Activated CD4-positive, alpha-beta T cell treated with anti-CD3 and anti-CD28 coated beads, Interleukin-10, Interleukin-2, amounts not matched to agents 100 ng/mL and 50 ng/mL, durations not matched to agents 16 hours and 8 hours (primary cell): ENCODE measurements around the gene PTPRK.
A peak's percentile ranks its signal among the peaks of the same experiment; 100 is the strongest.
"Not testable (repeated sequence)": the region's sequence is repeated elsewhere in the genome, so short reads cannot be mapped to it uniquely, and the experiment has no call there.

Experiments
- DNase-seq: peaks from one replicate; pipeline ENCODE4 v3.0.0-alpha.2; 2020

Gene PTPRK

DNA sequence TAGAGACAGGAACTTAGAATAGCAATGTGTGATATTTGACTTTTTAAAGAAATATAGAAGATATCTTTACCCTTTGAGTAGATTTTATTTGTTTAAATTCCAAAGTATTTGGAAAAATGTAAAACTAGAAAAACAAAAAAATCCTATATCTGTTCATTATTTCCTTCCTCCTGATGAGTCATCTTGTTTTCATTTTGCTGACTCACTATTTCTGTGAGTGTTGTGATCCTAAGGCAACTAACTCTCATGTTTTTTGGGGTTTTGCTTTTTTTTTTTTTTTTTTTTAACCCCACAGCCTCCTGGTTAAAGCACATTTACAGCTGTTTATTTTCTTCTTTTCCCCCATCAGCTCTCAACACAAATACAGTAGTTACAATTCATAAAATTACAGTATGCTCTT lies 581.7 kb downstream of the PTPRK start:
- DNase-seq: peak; percentile 70

DNA sequence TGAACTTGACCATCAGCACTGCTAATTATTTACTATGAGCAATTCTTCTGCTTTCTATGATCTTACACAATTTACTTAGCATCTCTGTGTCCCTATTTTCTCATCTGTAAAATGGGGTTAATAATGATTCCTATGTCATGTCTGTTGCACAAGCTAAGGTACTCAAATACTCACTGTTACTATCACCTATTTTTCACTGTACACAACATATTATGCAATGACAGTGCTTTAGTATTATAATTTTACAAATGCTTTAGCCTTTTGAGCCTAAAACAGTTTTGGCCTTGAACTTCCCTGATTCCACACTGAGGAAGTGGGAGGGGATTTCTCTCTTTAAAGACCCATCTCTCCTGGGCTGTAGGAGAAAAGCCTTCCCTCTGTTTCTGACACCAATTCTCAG lies 582.7 kb downstream of the PTPRK start:
- no peak for DNase-seq

DNA sequence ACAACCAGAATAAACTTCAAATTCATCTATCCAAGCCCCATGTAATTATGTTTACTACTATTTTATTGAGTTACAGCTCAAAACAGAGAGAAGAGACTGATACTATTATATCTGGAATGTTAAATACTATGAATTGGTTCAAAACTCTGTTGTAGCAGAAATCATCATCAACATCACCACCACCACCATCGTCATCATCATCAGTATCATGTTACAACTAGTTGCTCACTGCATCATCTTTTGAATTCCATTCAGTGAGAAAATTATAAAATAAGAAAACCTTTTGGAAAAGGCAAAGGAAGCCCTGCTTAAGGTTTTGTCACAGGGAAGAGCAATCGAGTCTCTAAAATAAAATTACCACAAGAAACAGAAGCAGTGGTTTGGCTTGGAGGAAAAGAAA lies 583.3 kb downstream of the PTPRK start:
- no peak for DNase-seq

DNA sequence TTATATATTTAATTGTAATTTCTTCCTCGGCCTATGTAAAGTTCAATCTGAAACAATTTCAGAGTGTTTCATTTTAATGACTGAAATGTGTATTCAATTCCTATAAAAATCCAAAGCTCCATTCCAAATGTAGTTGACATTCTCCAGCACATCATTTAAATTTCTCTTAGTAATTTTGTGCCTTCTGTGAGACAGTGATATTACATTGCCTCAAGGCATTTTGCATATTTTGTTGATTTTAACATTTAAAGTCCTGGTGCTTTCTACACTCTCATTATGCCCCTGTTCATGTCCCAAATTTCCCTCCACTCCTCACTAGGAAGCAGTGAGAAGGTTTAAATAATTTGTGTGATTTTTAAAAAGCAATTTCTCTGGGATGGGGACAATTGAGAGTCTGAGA lies 585.4 kb downstream of the PTPRK start:
- no peak for DNase-seq

DNA sequence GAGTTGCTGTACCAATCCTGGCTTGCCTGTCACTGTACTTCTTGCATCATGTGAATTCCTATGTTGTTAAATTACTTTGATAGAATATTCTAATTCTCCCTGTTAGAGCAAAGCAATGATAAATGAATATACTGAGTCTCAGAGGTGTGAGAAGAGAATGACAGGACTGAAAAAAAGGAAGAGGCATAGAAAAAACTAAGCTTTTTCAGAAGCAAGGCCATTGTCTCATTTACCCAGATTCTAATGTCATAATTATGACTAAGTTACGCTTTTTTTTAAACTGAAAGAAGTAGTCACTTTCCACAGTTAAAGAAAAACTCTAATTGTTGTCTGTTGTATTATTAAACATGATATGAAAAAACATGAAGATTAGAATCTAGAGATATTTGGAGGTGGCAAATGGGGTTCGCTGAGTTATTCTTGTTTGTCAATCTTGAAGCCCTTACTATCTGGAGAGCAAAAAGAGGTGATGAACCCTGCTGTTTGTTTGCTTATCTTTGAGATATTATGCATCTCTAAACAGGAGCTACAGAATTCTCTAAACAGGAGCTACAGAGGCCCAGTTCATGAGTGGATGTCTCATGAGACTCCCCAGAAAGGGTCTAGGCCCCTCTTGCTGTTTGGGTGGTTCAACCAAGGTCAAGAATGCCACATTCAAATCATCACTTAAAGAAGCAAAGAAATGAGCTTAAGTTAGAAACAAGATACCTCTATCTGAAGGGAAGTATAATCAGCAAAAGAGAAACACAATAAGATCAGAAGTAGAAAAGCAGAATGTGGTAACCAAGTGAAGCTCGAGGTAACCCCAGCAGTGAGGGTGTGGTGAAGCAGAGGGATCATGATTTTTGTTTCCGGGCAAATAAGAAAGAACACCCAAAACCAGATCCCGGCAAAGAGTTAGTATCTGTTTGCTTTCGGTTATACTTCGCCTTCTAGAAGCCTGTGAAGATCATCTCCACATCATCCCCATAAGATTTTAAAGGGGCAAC lies 586.3 kb downstream of the PTPRK start:
- DNase-seq: peak; percentile 86

GRCh38 chr6:127933137-127933536 lies 587.3 kb downstream of the PTPRK start:
- no peak for DNase-seq

DNA sequence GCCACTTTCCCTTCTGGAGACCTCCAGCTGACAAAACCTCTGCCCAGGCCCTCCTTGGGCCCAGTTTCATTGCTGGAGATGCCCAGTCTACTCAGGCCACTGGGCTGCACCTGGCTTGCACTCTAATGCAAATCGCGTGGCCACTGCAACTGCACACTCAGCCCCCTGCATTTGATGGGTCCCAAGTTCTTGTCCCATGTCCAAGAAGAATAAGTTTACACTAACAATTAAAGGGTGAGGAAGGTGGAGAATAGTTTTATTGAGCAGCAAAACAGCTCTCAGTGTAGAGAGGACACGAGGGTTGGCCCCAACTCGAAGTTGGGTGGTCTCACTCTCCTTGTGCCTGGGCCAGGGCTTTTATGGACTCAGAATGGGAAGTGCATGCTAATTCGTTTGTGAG lies 587.7 kb downstream of the PTPRK start:
- no peak for DNase-seq

DNA sequence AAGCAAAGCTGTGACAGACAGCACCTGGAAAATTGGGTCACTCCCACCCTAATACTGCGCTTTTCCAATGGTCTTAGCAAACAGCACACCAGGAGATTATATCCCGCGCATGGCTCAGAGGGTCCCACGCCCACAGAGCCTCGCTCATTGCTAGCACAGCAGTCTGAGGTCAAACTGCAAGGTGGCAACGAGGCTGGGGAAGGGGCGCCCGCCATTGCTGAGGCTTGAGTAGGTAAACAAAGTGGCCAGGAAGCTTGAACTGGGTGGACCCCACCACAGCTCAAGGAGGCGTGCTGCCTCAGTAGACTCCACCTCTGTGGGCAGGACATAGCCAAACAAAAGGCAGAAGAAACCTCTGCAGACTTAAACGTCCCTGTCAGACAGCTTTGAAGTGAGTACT lies 594.0 kb downstream of the PTPRK start:
- not testable (repeated sequence) for DNase-seq

- no peak for DNase-seq
Observed at GRCh38 chr6:127924440-127924839, 596.0 kb downstream of the PTPRK start.

DNA sequence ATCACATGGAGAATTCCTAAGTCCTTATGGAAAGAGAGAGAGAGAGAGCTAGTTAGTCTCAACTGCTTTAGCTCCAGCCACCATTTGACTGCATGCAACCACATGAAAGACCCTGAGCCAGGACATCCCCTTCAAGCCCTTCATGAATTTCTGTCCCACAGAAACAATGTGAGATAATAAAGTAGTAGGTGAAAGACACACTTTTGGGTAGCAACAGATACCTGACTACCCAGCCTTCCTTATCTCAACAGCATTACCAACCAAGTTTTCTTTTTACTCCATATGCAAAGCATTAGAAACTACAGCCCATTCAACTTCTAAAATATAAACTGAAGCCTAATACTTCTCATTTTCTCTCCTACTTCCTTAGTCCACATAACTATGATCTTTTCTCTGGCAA lies 596.4 kb downstream of the PTPRK start:
- DNase-seq: no peak

DNA sequence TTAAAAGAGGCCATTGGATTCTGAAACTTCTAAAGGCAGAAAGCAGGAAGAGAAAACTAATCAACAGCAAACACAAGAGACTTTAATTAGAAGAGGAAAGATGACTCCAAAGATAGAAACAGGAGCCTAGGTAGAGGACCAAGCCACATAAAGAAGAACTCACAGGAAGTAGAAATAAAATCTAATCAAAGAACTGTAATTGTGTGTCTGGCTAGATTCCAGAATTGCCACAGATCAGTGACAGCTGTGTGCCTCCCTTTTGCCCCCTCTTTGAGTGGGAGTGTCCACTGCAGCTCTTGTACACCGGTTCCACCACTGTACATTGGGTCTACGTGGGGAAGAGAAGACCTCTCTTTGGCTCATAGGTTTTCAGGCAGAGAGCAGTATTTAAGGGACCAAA lies 597.3 kb downstream of the PTPRK start:
- DNase-seq: no peak

GRCh38 chr6:127921982-127922381 lies 598.4 kb downstream of the PTPRK start:
- DNase-seq: no peak

DNA sequence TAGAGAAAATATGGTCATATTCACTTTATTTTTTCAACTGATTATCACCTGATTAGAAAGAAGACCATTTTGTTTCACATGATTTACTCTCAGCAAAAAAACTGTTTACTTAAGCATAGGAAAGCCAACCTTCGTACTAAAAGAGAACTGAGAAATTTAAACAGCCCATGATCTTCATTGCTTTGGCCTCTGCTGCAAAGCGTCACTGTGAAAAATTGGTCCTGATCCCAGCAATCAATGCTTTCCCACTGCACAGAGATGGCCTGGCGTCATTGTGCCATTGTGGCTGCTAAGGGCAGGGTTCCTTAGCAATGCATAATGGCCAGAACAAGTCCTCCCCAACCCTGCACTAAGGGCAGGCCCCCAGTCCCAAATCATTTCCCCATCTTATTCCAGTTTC lies 599.6 kb downstream of the PTPRK start:
- no peak for DNase-seq
